Neural progenitor cell (in vitro differentiated cells): ENCODE data around the gene RERE. TPM values are rescaled to one million over a fixed set of nuclear protein-coding genes. Genes with fewer than 3 reads are reported as not detected.

ENCODE experiments used
- DNase-seq: peaks from one replicate; pipeline ENCODE4 v3.0.0-alpha.2; 2016; ENCODE audit warnings: low spot score
- H2AFZ ChIP-seq: fragments of 200-600 bp; sonication (generic); replicated peaks from 2 replicates; pipeline ENCODE4 v1.6.1; 2016; ENCODE audit warnings: antibody characterized with exemption
- H3F3A ChIP-seq: fragments of 200-600 bp; sonication (generic); 2 replicates; pipeline ENCODE4 v1.6.1; 2016; ENCODE audit warnings: antibody characterized with exemption, low read depth
- H3K27ac ChIP-seq: fragments of 200-600 bp; sonication (generic); 2 replicates; pipeline ENCODE4 v1.5.1; 2016; ENCODE audit warnings: mild to moderate bottlenecking
- H3K27me3 ChIP-seq: fragments of 200-600 bp; sonication (generic); 2 replicates; pipeline ENCODE4 v1.6.1; 2016; ENCODE audit warnings: mild to moderate bottlenecking, moderate library complexity
- H3K36me3 ChIP-seq: fragments of 200-600 bp; sonication (generic); 2 replicates; pipeline ENCODE4 v1.5.1; 2016
- H3K4me1 ChIP-seq: fragments of 200-600 bp; sonication (generic); 2 replicates; pipeline ENCODE4 v1.6.1; 2016; ENCODE audit warnings: mixed run types
- H3K4me2 ChIP-seq: fragments of 200-600 bp; sonication (generic); 2 replicates; pipeline ENCODE4 v1.6.1; 2016
- H3K4me3 ChIP-seq: fragments of 200-600 bp; sonication (generic); 2 replicates; pipeline ENCODE4 v1.5.1; 2016
- H3K79me2 ChIP-seq: fragments of 200-600 bp; sonication (generic); 2 replicates; pipeline ENCODE4 v1.6.1; 2016; ENCODE audit warnings: low read depth
- H3K9ac ChIP-seq: fragments of 200-600 bp; sonication (generic); 2 replicates; pipeline ENCODE4 v1.6.1; 2016
- H3K9me3 ChIP-seq: fragments of 200-600 bp; sonication (generic); 2 replicates; pipeline ENCODE4 v1.5.1; 2016; ENCODE audit warnings: low read depth
- H4K20me1 ChIP-seq: fragments of 200-600 bp; sonication (generic); 2 replicates; pipeline ENCODE4 v1.6.1; 2016; ENCODE audit warnings: low read depth
- H3K27ac Mint-ChIP-seq: 3 replicates; pipeline ENCODE4 v1.8.0; 2021; ENCODE audit warnings: mixed read lengths
- H3K27me3 Mint-ChIP-seq: 2 replicates; pipeline ENCODE4 v1.8.0; 2022; ENCODE audit warnings: low read depth, mild to moderate bottlenecking, inconsistent platforms, moderate library complexity, mixed read lengths; ENCODE audit not compliant: insufficient read depth
- H3K36me3 Mint-ChIP-seq: 3 replicates; pipeline ENCODE4 v1.8.0; 2021; ENCODE audit warnings: mixed read lengths
- H3K4me1 Mint-ChIP-seq: 3 replicates; pipeline ENCODE4 v1.8.0; 2021; ENCODE audit warnings: mixed read lengths
- H3K4me3 Mint-ChIP-seq: 3 replicates; pipeline ENCODE4 v1.8.0; 2021; ENCODE audit warnings: mild to moderate bottlenecking, moderate library complexity, mixed read lengths
- H3K9me3 Mint-ChIP-seq: 3 replicates; pipeline ENCODE4 v1.8.0; 2020; ENCODE audit warnings: mixed read lengths
- EZH2 ChIP-seq: fragments of 200-600 bp; sonication (generic); IDR thresholded peaks from 2 replicates; pipeline ENCODE4 v1.6.1; 2017; ENCODE audit warnings: antibody characterized with exemption, mild to moderate bottlenecking, moderate library complexity
- EZH2phosphoT487 ChIP-seq: fragments of 200-600 bp; sonication (generic); IDR thresholded peaks from 2 replicates; pipeline ENCODE4 v1.6.1; 2017; ENCODE audit warnings: antibody characterized with exemption
- total RNA-seq: library from RNA; depleted of rRNA; stranded (reverse); fragments of >200 nt; gene quantifications from 2 replicates; pipeline ENCODE4 v1.2.3, GENCODE V29; 2015; ENCODE audit warnings: low replicate concordance
- TF ChIP-seq, protein P1 (sequence below): fragments of 200-600 bp; sonication (generic); IDR thresholded peaks from 2 replicates; pipeline ENCODE4 v1.5.1; 2017; ENCODE audit warnings: antibody characterized with exemption, mild to moderate bottlenecking

RERE gene
- total RNA-seq, 1 donor from 2014 or later: 29.8 TPM

DNA sequence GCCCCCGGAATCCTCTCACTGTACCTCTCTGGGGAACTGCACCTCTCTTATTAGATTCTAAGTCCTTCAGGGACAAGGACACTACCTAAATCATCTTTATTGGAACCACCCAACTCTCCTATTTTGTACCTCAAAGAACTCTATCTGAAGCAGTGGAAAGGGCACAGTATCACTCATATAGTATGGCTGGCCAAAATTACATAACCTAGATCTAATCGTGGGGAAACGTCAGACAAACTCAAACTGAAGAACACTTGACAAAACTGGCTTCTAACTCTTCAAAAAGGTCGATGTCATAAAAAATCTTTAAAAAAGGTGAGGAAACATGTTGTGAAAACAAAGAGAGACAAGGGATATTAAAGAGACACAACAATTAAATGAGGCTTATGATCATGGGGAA, 289.5 kb downstream of the RERE start:
- Histone ChIP-seq H3K27ac (peak overlapping the region; percentile 64), H3K4me3 (no peak overlapping the region), H3F3A (peaks cover 38% of the 10 kb centered on the region), H3K27me3 (no peaks in the 10 kb centered on the region), H4K20me1 (peaks cover 44% of the 10 kb centered on the region), H3K79me2 (peaks cover 68% of the 10 kb centered on the region), H3K9me3 (no peaks in the 10 kb centered on the region), H3K9ac (no peak overlapping the region), H3K4me1 (peaks cover 37% of the 10 kb centered on the region), H2AFZ (no peak overlapping the region), H3K4me2 (no peak overlapping the region), H3K36me3 (no peaks in the 10 kb centered on the region)
- TF ChIP-seq, protein P1, sequence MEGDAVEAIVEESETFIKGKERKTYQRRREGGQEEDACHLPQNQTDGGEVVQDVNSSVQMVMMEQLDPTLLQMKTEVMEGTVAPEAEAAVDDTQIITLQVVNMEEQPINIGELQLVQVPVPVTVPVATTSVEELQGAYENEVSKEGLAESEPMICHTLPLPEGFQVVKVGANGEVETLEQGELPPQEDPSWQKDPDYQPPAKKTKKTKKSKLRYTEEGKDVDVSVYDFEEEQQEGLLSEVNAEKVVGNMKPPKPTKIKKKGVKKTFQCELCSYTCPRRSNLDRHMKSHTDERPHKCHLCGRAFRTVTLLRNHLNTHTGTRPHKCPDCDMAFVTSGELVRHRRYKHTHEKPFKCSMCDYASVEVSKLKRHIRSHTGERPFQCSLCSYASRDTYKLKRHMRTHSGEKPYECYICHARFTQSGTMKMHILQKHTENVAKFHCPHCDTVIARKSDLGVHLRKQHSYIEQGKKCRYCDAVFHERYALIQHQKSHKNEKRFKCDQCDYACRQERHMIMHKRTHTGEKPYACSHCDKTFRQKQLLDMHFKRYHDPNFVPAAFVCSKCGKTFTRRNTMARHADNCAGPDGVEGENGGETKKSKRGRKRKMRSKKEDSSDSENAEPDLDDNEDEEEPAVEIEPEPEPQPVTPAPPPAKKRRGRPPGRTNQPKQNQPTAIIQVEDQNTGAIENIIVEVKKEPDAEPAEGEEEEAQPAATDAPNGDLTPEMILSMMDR: no peak
- TF ChIP-seq EZH2 (no peak), EZH2phosphoT487 (no peak)
- H3K4me3 Mint-ChIP-seq: no peak overlapping the region
- H3K36me3 Mint-ChIP-seq: peaks cover 23% of the 10 kb centered on the region
- H3K4me1 Mint-ChIP-seq: peaks cover 20% of the 10 kb centered on the region
- no peaks in the 10 kb centered on the region for H3K9me3 Mint-ChIP-seq
- H3K27me3 Mint-ChIP-seq: no peaks in the 10 kb centered on the region
- peak overlapping the region; percentile 70 for H3K27ac Mint-ChIP-seq
- DNase-seq: no peak

DNA sequence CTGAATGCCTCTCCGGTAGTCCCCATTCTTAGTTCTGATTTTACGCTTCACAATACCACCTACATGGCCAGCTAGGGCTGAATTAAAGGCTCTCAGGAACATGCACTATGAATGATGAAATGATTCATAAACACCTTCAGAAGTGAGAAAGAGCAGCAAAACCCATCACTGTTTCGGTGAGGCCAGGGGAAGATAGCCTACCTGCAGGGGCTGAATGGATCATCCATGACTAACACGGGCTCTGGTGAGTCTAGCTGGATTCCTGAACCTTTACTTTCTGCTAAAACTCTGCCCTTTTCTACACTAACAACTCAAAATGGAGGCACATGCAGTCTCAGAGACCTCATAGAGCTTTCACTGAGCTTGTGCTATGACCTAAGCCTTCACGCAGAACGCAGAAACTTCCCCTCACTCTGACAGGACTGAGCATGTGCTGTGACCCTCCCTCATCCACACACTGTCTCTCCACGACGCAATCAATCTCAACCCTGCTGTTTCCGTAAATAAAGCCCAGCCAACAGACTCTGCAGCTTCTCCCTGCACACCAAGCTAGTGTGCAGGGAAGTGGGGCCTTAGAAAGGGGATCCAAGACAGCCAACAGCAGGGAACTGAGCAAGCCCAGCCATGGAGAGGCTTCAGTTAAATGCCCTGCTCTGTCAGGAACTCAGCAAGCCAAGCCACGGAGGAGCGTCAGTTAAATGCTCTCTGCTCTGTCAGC, 291.7 kb downstream of the RERE start:
- peak; percentile 83 for DNase-seq
- TF ChIP-seq, protein P1: no peak
- TF ChIP-seq EZH2phosphoT487 (no peak), EZH2 (no peak)
- Histone ChIP-seq H4K20me1 (peaks cover 44% of the 10 kb centered on the region), H3K27ac (peak overlapping the region; percentile 68), H3K79me2 (peaks cover 75% of the 10 kb centered on the region), H3K4me2 (peak overlapping the region; percentile 56), H3K4me3 (peak overlapping the region; percentile 22), H3K9ac (no peak overlapping the region), H3K4me1 (peaks cover 37% of the 10 kb centered on the region), H3K27me3 (no peaks in the 10 kb centered on the region), H3F3A (peaks cover 38% of the 10 kb centered on the region), H2AFZ (no peak overlapping the region), H3K9me3 (no peaks in the 10 kb centered on the region), H3K36me3 (no peaks in the 10 kb centered on the region)
- Mint-ChIP-seq H3K4me3 (no peak overlapping the region), H3K36me3 (peaks cover 22% of the 10 kb centered on the region), H3K27me3 (no peaks in the 10 kb centered on the region), H3K9me3 (no peaks in the 10 kb centered on the region), H3K27ac (no peak overlapping the region), H3K4me1 (peaks cover 25% of the 10 kb centered on the region)

DNA sequence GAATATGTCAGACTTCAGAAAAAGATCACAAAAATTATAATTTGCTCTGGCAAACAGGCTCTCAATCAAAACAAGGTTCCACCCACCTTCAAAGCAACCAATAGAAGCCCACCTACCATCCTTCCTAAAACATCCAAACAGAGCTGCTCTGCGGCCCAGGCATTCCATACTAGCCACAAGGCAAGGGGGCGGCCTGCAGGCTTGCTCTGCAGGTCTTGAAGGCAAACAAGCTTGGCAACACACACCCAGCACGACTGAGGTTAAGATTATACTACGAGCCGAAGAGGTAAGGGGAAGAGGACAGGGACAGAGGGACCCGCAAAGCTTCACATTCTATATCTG, 292.3 kb downstream of the RERE start:
- Mint-ChIP-seq H3K27me3 (no peaks in the 10 kb centered on the region), H3K27ac (no peak overlapping the region), H3K4me1 (peaks cover 29% of the 10 kb centered on the region), H3K4me3 (no peak overlapping the region), H3K36me3 (peaks cover 20% of the 10 kb centered on the region), H3K9me3 (no peaks in the 10 kb centered on the region)
- TF ChIP-seq, protein P1: no peak
- TF ChIP-seq EZH2phosphoT487 (no peak), EZH2 (no peak)
- H3K36me3 ChIP-seq: no peaks in the 10 kb centered on the region
- peak overlapping the region; percentile 22 for H3K4me3 ChIP-seq
- H2AFZ ChIP-seq: no peak overlapping the region
- H3K4me2 ChIP-seq: peak overlapping the region; percentile 56
- no peaks in the 10 kb centered on the region for H3K9me3 ChIP-seq
- H3K27ac ChIP-seq: peak overlapping the region; percentile 68
- H3F3A ChIP-seq: peaks cover 38% of the 10 kb centered on the region
- peaks cover 44% of the 10 kb centered on the region for H4K20me1 ChIP-seq
- H3K4me1 ChIP-seq: peaks cover 37% of the 10 kb centered on the region
- no peaks in the 10 kb centered on the region for H3K27me3 ChIP-seq
- H3K9ac ChIP-seq: no peak overlapping the region
- peaks cover 78% of the 10 kb centered on the region for H3K79me2 ChIP-seq
- peak; percentile 64 for DNase-seq
